Hematopoietic multipotent progenitor cell treated with erythropoietin and hydrocortisone succinate and interleukin-3 and kit ligand, for 6 days (in vitro differentiated cells): ENCODE measurements around the gene AQP7.
"Not testable (repeated sequence)": the region's sequence is repeated elsewhere in the genome, so short reads cannot be mapped to it uniquely, and the experiment has no call there.

Source experiments
- DNase-seq: peaks from one replicate; pipeline ENCODE4 v3.0.0-alpha.2; 2015

Gene AQP7

GRCh38 chr9:33431420-33431819, 29.1 kb upstream of the AQP7 start:
- peak; percentile 4 for DNase-seq

GRCh38 chr9:33430942-33431341, 28.6 kb upstream of the AQP7 start:
- DNase-seq: peak; percentile 19

- DNase-seq: peak; percentile 1
Measured at GRCh38 chr9:33429256-33429985, 27.1 kb upstream of the AQP7 start.

- peak; percentile 1 for DNase-seq
Measured at GRCh38 chr9:33426843-33427293, 24.5 kb upstream of the AQP7 start.

GRCh38 chr9:33425128-33425533, 22.8 kb upstream of the AQP7 start:
- no peak for DNase-seq

GRCh38 chr9:33424492-33424891, 22.1 kb upstream of the AQP7 start:
- not testable (repeated sequence) for DNase-seq

- DNase-seq: not testable (repeated sequence)
Measured at GRCh38 chr9:33424043-33424442, 21.7 kb upstream of the AQP7 start.

GRCh38 chr9:33419708-33420303, 17.4 kb upstream of the AQP7 start:
- no peak for DNase-seq

- DNase-seq: no peak
Measured at GRCh38 chr9:33418090-33418489, 15.7 kb upstream of the AQP7 start.

- DNase-seq: no peak
Measured at GRCh38 chr9:33416996-33417395, 14.6 kb upstream of the AQP7 start.

GRCh38 chr9:33415501-33416038, 13.2 kb upstream of the AQP7 start:
- DNase-seq: peak; percentile 82

- DNase-seq: no peak
Measured at GRCh38 chr9:33414889-33415500, 12.6 kb upstream of the AQP7 start.

GRCh38 chr9:33414268-33414667, 11.9 kb upstream of the AQP7 start:
- peak; percentile 40 for DNase-seq

- no peak for DNase-seq
Measured at GRCh38 chr9:33408087-33408486, 5.7 kb upstream of the AQP7 start.

GRCh38 chr9:33407061-33407460, 4.7 kb upstream of the AQP7 start:
- no peak for DNase-seq

- DNase-seq: no peak
Measured at GRCh38 chr9:33404788-33405362, 2.5 kb upstream of the AQP7 start.

GRCh38 chr9:33403941-33404787, 1.8 kb upstream of the AQP7 start:
- no peak for DNase-seq

GRCh38 chr9:33401809-33402208, 559 bp downstream of the AQP7 start:
- DNase-seq: not testable (repeated sequence)

- not testable (repeated sequence) for DNase-seq
Measured at GRCh38 chr9:33399047-33399446, 3.3 kb downstream of the AQP7 start.

GRCh38 chr9:33397801-33398200, 4.6 kb downstream of the AQP7 start:
- DNase-seq: not testable (repeated sequence)

GRCh38 chr9:33395159-33395879, 7.0 kb downstream of the AQP7 start:
- DNase-seq: not testable (repeated sequence)

- DNase-seq: not testable (repeated sequence)
Measured at GRCh38 chr9:33393986-33394385, 8.4 kb downstream of the AQP7 start.
